Measurements from ENCODE around the gene ARMC2.

GRCh38 chr6:108869876-108870275, 21.7 kb downstream of the ARMC2 start:
- TF ChIP-seq POLR2A (IDR thresholded peaks at IDR 0.05) (no peak), POLR2AphosphoS5 (IDR thresholded peaks at IDR 0.05) (no peak)
